ENCODE data around the gene PSMB5.

The PSMB5 gene

DNA sequence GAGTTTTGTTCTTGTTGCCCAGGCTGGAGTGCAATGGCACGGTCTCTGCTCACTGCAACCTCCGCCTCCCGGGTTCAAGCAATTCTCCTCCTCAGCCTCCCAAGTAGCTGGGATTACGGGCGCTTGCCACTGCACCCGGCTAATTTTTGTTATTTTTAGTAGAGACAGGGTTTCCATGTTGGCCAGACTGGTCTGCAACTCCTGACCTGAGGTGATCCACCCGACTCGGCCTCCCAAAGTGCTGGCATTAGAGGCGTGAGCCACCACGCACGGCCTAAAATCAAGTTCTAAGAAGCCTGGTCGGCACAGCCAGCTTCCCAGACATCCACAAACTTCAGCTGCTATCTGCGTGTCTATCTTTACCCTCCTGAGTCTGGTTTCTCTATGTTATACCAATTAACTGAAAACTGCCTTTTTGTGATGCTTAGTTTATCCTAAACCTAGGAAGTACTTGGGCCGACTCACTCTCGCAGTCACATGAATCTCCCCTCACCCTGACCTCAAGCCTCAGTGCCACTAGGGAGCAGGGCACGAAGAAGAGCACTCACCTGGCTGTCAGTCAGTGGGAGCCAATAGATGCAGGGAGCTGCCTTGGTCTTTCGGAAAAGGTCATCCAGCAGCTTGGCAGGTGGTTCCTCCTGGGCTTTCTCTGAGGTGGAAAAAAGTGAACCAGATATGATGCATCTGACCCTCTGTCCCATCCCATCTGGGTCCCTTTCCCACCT is 26.0 kb upstream of the PSMB5 start:
- H3K27ac ChIP-seq: no peak overlapping the region
- no peak for DNase-seq (ENCODE audit: low read depth, low spot score)

- H3K27ac ChIP-seq: peak overlapping the region; percentile 47
- no peak for DNase-seq (ENCODE audit: low read depth, low spot score)
Observed at GRCh38 chr14:23058654-23059504, 24.2 kb upstream of the PSMB5 start.

GRCh38 chr14:23057757-23058653 is 23.3 kb upstream of the PSMB5 start:
- no peak for DNase-seq (ENCODE audit: low read depth, low spot score)
- H3K27ac ChIP-seq: peak overlapping the region; percentile 47

GRCh38 chr14:23056956-23057756 is 22.5 kb upstream of the PSMB5 start, which contains the start of gene CDH24:
CDH24 (minus strand) TSS chr14:23057520; CDS start chr14:23055733, 1,787 bp downstream.
- H3K27ac ChIP-seq: peak within 1 kb of the TSS; percentile 47
- no peak for DNase-seq (ENCODE audit: low read depth, low spot score)

DNA sequence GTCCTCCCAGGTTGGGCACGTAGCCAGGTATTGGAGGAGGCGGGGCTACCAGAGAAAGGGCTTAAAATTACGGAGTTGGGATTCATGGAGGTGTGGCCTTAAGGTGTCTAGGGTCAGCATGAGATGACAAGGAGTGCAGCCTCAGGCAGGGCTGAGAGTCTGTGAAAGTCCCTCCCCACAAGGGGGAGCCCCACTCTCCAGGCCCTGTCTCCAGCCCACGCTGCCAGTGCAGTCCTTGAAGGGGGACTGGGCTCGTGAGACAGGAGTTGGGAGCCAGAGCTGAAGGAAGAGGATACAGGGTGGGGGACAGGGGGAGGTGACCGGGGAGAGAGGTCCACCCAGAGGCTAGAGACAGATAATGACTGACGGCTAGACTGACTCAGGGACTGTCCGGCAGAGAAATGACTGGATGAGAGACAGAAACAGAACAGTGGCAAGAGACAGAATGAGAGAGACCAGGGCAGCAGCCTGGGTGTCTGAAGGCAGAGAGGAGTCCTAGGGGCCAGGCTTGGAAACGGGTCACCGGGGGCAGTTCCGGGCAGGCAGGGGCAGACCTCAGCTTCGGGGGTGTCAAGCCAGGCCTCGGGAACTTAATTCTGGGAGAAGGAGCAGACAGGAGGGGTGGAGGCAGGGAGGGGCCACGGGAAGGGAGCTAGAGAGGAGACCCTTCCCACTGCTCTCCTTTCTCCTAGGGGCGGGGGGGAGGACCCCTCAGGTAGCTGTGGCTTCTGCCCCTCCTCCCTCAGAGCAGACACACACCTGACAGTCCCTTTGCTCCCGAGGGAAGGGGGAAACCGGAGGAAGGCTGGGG is 21.6 kb upstream of the PSMB5 start:
- no peak for DNase-seq (ENCODE audit: low read depth, low spot score)
- H3K27ac ChIP-seq: no peak overlapping the region

- no peak overlapping the region for H3K27ac ChIP-seq
- no peak for DNase-seq (ENCODE audit: low read depth, low spot score)
Observed at GRCh38 chr14:23055621-23056144, 21.0 kb upstream of the PSMB5 start.

- no peak for DNase-seq (ENCODE audit: low read depth, low spot score)
Observed at GRCh38 chr14:23055147-23055550, 20.4 kb upstream of the PSMB5 start.

GRCh38 chr14:23054000-23054811 is 19.5 kb upstream of the PSMB5 start:
- no peak for DNase-seq (ENCODE audit: low read depth, low spot score)
- no peak overlapping the region for H3K27ac ChIP-seq

More at GRCh38 chr14:23055147-23055550, 20.4 kb upstream of the PSMB5 start:
- H3K27ac ChIP-seq: no peak overlapping the region

- DNase-seq (ENCODE audit: low read depth, low spot score): no peak
- H3K27ac ChIP-seq: no peak overlapping the region
Observed at GRCh38 chr14:23053426-23053825, 18.7 kb upstream of the PSMB5 start.

DNA sequence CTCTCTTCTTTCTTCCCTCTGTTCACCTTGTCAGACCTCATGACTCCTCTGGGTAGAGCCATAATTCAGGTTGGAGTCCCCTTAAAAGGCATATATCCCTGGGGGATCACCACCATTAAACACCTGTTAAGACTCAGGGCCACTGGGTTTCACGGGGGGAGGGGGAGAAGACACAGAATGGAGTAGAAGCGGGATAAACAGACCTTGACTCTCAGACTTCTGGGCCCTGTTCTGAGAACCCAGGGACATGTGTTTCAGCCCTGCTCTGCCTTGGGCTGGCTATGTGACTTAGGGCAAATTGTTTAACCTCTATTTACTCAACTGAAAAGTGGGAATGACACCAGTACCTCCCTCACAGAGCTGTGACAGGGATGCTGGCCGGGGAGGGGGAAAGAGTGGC is 18.0 kb upstream of the PSMB5 start:
- DNase-seq (ENCODE audit: low read depth, low spot score): no peak
- no peak overlapping the region for H3K27ac ChIP-seq

DNA sequence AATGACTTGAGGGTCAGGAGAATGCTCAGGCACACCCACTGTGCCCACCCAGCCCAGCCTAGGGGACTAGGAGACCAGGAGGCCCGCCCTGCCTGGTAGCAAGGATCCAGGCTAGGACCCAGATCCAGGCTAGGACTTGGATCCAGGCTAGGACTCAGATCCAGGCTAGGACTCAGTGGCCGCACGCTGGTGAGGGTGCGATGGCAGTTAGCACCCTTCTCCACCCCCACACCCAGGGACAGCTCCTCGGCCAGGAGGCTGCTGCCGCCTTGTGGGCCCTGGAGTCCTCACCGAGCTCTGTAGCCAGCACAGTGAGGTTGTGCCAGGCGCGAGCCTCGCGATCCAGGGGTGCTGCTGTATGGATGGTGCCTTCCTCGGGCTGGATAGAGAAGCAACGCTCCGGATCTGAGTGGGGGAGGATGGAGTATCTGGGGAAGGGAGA is 17.5 kb upstream of the PSMB5 start:
- DNase-seq (ENCODE audit: low read depth, low spot score): no peak
- no peak overlapping the region for H3K27ac ChIP-seq

DNA sequence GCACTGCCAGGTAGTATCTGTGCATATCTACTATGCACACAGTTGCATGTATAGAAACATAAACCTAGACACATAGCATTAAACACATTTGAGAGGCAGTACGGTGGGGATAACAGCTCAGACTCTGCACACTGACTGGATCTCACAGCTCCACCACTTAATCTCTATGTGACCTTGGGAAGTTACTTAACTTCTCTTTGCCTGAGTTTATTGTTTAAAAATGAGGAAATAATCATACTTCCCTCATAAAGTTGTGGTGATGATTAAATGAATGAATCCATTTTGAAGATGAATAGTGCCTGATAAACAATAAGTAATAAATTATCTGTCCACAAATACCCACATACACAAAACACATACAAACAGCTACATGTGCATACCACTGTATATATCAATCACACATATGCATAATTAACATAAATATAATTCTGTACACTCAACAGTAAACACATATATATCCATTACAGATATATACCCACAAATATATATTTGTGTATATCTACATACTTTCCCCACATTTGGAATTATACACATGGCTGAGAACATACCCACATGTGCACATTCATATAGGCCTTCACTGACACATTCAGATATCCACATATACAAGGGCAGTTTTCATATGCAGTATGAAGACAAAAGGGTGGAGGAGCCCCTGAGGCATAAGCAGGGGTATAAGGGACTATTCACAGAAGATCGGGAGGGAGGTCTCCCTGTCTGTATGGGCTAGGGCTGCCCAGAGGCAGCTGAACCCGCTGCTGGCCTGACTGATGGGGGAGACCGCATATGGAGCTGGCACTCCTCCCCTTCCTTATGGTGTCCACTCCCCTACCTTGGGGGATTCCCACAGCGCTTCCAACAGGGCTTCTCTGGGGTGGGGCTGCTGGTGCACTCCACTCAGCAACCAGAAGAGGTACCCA is 16.7 kb upstream of the PSMB5 start:
- H3K27ac ChIP-seq: no peak overlapping the region
- DNase-seq (ENCODE audit: low read depth, low spot score): no peak

GRCh38 chr14:23049011-23049410 is 14.3 kb upstream of the PSMB5 start:
- no peak for DNase-seq (ENCODE audit: low read depth, low spot score)
- H3K27ac ChIP-seq: no peak overlapping the region

DNA sequence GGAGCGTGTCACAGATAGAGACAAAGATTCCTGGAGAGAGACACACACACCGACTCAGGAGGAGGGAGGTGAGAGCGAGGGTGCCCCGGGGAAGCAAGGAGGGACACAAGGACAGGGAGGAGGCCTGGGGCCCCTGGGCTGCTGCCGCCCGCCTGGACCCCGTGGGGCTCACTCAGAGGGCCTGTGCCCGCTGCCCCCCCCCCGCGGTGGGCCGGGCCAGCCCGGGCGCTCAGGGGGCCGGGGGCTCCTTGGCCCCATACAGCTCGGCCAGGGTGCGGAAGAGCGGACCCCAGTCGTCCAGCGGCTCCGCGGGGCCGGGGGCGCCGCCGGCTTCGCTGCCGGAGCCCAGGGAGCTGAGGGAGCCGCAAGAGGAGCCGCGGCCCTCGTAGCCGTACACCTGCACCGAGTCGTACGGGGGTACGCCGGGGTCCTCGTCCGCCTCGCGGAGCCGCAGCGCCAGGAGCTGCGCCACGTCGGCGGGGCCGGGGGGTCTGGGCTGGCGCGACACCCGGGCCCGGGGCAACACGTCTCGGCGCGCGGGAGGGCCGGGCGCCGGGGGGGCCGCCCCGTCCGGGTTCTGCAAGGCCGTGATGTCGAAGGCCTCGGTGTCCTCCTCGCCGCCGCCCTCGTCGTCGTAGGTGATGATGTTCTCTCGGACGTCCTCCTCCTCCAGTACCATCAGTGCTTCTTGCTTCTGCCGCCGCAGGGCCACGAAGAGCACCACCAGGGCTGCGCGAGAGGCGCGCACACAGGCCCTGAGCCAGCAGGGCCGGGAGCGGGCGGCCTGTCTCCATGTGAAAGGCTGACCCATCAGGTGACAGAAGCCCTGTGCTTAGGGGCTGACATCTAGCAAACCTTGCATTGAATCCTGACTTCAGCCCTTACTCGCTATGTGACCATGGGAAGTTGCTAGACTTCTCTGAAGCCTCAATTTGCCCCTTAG is 13.3 kb upstream of the PSMB5 start:
- no peak for DNase-seq (ENCODE audit: low read depth, low spot score)
- no peak overlapping the region for H3K27ac ChIP-seq

- H3K27ac ChIP-seq: no peak overlapping the region
- DNase-seq (ENCODE audit: low read depth, low spot score): no peak
Observed at GRCh38 chr14:23047034-23047634, 12.4 kb upstream of the PSMB5 start.
